Ammon's horn (tissue), 1 donor: ENCODE measurements around the gene BSPRY.
"Not testable (repeated sequence)": the region's sequence is repeated elsewhere in the genome, so short reads cannot be mapped to it uniquely, and the experiment has no call there.

Experiments
- DNase-seq: peaks from one replicate; pipeline ENCODE4 v3.0.0-alpha.2; 2016; ENCODE audit warnings: low spot score

The BSPRY gene

DNA sequence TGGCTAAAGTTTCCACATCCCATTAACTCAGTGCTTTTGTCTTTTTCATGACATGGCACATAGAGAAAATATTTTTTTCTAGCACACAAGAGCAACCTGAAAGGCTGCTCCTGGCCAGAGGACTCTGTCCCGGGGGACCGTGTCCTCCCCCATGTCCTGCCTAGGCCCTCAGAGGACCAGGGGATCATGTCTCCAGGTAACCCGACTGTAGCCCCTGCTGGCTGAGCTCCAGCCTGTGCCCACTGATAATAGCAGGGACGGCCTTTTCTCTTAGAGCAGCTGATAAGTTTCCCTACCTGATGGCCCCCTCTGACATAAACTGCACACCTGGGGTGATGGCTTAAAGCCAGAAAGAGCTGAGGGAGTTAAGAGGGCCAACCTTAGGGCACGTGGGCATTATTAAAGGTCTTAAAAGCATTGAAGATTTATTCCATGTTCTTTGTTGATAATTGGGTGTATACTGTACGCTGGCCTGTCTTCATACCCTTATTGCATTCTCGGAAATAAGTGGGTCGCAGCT lies 21.5 kb downstream of the BSPRY start:
- no peak for DNase-seq

DNA sequence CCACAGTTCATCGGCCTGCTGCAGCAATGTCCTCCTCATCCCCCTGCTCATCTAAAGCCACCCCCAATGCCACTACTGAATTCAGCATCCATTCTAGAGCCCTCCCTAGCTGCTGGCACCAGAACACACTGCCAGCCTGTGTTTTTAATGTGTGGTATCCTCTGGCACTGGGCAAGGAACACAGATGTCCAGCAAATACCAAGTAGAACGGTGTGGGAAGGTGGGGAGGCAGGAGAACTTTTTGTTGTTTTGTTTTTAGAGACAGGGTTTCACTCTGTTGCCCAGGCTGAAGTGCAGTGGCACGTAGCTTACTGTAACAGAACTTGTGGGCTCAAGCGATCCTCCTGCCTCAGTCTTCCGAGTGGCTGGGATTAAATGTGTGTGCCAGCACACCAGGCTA lies 22.7 kb downstream of the BSPRY start:
- no peak for DNase-seq

DNA sequence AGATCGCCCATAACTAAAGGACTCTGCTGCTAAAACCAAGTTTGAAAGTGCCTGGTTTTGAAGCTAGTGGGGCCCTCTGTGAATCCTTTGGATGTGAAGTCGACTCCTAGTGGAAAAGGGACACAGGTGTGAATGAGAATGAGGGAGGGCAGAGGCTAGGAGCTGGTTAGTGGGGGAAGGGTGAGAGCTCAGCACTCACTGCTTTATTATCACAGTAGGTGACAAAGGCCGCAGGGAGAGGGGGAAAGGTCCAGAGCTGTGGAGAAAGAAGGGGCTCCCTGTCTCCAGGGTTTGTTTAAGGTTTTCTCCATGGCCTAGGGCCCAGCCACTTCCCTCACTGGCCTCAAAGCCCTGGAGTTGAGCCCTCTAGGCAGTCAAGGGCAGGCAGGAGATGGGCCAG lies 23.9 kb downstream of the BSPRY start:
- no peak for DNase-seq

DNA sequence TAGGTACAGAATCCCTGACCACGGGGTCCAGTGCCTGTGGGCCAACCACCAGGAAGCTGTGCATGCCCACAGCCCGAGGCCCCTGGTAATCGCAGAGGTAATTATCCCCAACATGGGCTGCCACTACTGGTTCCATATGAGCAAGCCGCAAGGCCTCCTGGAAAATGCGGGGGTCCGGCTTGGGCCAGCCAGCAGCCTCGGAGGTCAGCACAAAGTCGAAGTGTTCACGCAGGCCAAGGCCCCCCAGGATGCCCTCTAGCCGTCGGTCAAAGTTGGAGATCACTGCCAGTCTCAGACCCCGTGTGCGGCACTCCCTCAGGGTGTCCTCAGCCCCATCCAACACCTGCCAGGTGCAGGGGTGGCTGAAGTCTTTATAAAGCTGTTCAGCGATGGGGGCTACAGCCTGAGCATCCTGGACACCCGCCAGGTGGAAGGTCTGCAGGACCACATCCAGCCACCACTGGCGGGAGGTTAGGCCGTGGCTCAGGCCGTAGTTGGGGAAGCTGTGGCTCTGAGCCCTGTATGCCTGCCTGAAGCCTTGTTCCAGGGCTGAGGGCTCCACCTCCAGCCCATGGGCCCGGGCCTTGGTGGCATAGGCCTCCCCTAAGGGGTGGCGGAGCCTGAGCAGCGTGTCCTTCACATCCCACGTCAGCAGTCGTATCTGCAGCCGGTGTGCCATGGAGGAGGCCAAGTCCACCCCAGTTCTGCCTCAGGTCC lies 24.5 kb downstream of the BSPRY start:
- DNase-seq = no peak

DNA sequence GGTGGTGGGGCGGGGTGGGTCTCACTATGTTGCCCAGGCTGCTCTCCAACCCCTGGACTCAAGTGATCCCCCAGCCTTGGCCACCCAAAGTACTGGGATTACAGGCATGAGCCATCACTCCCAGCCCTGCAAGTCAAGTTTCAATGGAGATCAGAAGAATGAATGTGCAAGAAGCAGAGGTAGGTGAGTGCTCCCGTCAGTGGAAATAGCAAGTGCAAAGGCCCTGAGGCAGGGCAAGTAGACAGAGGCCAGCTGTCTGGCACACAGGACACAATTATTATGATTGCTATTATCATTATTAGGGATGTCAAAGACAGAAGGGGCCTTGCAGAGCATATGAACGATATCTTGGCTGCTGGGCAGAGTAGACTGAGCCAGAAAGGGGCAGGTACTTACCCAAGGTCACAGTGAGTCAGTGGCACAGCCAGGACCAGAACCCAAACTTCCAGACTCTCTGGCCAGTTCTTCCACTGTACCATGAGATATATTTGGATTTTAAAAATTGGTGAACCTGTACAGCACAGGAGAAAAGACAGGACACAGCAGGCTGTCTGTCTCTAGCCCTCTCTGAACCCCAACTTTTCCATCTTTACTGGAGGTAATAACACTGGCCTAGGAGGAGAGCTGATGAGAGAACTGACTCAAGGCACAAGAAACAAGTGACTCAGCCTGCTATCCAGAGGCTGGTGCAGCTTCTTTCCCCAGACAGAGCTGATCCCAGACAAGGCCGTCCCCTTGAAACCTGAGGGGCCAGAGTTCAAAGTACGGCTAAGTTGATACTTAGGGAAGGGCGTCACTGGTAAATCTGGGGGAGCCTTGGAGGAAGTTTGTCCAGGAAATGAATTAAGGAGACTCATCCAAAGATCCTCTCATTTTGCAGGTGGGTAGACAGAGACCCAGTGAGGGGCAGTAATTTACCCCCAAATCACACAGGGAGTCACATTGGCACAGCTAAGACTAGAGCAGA lies 26.0 kb downstream of the BSPRY start:
- no peak for DNase-seq

DNA sequence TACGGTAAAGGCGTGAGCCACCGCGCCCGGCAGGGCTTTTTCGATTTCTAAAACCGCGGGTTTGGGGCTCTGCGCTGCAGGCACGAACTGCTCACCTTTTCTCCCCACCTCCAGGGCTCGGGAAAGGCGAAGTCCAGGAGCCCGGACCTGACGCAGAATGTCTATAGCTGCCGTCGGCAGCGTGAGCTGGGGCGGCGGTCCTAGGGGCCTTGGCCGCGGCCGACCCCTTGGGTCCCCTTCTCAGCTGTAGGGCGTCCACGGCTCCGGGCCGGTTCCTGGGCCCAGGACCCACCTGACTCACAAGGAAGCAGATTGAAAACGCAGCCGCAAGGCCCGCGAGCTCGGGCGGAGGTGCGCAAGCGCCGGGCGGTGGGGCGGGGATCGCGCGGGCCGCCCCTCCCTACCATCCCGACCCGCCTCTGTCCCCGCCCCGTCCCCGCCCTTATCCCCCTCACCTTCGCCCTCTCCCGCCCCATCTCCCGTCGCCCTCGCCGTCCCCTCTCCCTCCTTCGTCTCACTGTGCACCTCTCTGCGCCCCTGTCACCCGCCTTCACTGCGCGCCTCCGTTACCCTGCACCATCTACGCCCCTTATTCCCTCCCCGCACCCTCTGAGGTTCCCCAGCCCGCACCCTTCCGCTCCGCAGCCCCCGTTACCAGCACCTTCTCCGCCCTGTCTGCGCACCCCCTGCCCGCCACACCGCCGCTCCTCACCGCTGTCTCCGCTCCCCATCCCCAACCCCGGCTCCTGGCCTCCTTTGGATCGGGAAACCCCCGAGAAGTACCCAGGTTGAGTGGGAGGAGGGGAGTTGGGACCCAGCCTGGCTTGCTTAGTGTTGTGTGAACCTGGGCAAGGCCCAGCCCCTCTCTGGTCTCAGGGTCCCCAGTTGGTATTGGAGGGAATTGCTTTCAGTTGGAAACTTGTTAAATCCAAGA lies 27.6 kb downstream of the BSPRY start, which contains the start of gene HDHD3:
TSS of gene HDHD3 (minus strand) at position 353 of the 934 bp plus-strand sequence. CDS start 2,632 bp downstream, outside the sequence.
- DNase-seq = peak; percentile 84

DNA sequence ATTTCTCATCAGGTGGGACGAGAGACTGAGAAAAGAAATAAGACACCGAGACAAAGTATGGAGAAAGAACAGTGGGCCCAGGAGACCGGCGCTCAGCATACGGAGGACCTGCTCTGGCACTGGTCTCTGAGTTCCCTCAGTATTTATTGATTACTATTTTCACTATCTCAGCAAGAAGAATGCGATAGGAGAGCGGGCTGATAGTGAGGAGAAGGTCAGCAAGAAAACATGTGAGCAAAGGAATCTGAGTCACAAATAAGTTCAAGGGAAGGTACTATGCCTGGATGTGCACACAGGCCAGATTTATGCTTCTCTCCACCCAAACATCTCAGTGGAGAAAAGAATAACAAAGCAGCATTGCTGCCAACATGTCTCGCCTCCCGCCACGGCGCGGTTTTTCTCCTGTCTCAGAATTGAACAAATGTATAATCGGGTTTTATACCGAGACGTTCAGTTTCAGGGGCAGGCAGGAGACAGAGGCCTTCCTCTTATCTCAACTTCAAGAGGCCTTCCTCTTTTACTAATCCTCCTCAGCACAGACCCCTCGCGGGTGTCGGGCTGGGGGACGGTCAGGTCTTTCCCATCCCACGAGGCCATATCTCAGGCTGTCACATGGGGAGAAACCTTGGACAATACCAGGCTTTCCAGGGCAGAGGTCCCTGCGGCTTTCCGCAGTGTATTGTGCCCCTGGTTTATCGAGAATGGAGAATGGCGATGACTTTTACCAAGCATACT lies 29.9 kb downstream of the BSPRY start:
- DNase-seq = not testable (repeated sequence)

DNA sequence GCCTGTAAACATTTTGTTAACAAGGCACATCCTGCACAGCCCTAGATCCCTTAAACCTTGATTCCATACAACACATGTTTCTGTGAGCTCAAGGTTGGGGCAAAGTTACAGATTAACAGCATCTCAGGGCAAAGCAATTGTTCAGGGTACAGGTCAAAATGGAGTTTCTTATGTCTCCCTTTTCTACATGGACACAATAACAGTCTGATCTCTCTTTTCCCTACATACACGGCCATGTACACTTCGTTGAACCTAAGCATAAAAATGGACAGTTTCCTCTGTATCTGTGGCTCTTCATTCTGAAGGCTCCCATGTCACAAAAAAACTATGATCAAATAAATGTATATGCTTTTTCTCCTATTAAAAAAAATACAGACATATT lies 30.5 kb downstream of the BSPRY start:
- not testable (repeated sequence) for DNase-seq

DNA sequence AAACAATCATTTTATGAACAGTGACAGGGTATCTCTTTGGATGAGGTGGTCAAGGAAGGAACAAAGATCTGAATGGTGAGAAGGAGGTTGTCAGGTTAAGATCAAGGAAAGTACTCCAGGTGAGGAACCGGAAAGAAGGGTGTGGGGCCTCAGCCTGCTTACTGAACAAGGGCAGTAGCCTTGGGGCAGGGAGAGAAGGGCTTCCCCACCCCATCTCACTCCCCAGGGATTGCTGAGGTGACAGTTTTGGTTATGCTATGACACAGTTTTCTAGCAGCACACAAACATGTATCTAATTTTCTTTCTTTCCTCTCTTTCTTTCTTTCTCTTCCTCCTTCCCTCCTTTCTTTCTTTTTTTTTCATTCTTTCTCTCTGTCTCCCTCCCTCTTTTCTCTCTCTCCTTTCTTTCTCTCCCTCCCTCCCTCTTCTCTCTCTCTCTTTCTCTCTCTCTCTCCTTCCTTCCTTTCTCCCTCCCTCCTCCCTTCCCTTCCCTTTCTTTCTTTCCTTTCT lies 31.6 kb downstream of the BSPRY start:
- DNase-seq = no peak

DNA sequence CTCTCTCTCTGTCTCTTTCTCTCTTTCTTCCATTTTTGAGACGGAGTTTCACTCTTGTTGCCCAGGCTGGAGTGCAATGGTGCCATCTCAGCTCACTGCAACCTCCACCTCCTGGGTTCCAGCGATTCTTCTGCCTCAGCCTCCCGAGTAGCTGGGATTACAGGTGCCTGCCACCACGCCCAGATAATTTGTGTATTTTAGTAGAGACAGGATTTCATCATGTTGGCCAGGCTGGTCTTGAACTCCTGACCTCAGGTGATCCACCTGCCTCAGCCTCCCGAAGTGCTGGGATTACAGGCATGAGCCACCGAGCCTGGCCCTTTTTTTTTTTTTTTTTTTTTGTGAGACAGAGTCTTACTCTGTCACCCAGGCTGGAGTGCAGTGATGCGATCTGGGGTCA lies 32.1 kb downstream of the BSPRY start:
- DNase-seq = not testable (repeated sequence)

DNA sequence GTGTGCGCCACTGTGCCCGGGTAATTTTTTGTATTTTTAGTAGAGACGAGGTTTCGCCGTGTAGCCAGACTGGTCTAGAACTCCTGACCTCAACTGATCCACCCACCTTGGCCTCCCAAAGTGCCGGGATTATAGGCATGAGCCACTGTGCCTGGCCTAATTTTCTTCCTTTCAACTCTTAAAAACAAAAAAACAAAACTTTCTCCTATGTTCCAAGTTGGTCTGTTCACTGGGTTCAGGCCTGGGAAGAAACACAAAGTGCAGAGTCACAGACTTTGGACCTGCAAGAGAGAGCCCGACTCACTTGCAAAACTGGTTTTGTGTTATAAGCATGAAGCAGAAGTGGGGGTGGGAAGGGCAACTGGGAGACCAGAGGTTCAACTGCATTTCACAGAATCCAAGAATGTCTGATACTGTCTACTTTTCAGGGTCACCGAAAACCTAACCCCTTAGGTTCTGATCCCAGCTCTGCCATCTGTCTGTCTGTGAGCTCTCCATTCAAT lies 32.6 kb downstream of the BSPRY start:
- DNase-seq = no peak

DNA sequence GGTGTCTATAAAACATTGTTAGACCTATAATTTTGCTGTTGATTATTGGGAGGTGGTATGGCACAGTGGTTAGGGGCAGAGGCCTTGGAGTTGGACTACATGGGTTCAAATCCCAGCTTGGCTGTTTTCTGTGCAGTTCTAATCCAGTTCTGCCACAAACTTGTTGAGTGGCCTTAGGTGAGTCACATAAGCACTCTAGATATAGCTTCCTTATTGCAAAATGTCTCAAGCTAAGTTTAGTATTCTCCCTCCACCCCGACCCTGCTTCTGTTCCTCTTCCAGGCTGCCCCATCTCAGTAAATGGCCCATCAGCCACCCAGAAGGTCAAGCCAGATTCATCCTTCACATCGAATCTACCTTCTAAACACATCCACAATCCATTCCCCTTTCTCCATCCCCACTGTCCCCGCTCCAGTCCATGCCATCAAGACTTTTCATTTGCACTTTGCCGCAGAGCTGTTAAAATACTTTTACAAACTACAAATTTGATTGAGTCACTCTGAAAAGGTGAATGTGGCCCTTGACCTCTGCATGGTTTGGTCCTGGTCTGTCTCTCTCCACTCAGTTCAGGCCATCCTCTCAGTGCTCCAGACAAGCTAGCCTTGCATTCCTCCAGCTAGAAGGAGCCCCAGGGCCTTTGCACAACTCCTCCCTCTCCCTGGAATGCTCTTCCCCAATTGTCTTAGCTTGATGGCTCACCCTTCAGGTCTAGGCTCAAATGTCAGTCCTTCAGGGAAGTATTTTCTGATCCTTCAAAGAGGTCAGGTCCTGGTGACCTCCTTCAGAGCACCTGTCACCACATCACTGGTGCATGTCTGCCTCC lies 37.4 kb downstream of the BSPRY start:
- DNase-seq = no peak

DNA sequence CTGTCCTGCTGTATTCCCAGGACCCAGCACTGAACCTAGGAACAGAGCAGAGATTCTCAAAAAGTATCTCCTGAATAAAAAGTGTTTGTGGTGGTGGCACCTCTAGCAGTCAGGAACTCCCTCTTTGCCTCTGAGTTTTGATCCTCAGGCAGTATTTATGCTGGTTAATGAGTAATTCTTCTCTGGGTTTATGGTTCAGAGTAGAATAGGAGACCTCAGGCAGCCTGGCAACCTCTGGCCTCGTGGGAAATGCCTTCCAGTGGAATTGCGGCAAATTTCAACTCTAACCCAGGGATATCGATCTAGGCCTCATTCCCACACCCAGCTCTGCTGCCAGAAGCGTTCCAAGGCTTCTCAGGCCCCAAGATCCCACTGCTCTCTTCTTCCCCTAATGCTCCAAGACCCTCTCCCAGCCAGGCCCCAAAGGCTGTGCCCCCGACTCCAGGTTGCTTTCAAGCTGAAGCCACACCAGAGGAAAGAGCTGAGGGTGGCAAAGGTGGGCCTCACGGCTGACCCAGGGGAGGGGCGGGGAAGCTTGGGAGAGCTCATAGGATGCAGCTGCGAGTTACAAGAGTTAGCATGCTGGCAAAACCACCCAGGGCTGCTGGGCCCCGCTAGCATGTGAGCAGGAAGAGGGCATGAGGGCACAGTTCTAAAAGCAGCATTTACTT lies 38.4 kb downstream of the BSPRY start:
- no peak for DNase-seq

DNA sequence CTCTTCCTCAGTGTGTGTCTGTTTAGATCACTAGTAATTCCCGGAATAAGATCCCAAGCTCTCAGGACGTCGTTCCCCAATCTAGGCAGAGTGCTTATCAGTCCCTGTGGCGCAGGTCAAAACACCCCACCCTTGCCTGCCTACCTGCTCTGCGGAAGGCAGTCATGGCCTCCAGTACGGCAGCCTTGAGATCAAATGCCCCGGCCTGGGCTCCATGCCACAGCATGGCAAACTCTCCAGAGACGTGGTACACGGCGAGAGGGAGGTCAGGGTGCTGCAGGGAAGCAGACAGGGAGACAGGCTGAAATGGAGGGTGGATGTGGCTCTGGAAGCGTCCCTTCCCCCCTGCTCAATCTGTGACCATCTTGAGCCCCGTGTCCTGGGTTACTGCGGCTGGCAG lies 39.5 kb downstream of the BSPRY start:
- DNase-seq = no peak

DNA sequence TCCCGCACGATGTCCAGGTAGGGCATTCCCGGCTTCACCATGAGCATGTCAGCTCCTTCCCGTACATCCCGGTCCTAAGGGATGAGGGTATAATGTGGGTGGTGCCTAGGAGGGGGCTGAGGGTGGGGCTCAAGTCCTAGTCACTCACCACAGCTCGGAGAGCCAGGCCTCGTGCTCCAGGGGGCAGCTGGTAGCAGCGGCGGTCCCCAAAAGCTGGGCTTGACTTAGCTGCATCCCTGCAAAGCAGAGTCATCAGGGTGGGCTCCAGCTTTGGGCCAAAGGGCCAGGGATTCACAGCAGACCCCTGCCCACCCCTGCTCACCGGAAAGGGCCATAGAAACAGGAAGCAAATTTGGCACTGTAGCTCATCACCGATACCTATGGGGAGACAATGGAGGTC lies 40.1 kb downstream of the BSPRY start:
- DNase-seq = no peak

DNA sequence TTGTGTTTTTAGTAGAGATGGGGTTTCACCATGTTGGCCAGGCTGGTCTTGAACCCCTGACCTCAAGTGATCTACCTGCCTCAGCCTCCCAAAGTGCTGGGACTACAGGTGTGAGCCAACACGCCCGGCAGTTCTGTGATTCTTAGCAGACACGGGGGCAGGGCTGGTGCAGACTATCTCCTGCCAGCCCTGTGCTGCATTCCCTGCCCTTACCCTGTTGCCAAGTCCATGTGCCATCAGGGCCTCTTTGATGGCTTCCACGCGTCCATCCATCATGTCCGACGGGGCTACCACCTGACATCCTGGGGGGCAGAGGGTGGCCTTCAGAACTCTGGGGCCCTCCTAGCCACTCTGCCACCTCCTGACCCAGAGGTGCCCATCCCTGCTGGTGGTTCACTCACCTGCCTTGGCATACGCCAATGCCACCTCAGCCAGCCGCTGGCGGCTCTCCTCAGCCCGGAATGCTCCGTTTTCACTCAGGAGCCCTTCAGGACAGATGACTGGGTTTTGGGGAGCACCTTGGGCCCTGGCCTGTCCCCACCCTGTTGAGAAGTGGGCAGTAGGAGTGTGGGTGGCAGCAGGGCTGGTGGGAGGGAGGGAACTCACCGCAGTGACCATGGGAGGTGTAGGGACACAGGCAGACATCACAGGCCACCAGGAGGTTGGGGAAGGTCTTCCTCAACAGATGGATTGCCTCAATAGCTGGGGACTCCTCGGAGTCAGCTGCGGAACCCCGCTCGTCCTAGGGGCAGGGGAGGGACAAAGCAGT lies 41.0 kb downstream of the BSPRY start:
- no peak for DNase-seq

DNA sequence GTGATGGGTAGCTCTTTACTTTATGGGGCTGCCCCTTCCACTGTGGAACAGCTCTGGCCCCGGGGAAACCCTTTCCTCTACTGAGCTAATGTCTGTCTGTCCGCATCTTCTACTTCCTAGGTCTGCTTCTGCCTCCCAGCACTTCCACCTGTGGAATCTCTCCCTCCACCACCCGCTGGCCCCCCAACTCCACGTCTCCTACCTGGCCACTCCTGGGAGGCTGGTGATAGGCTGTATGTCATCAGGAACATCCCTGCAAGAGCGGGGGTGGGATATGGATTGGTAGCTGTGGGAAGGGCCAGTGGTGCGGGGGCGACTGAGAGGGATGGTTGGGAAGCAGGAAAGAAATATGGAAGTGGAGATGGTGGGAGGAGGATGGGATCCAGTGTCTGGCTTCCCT lies 42.6 kb downstream of the BSPRY start:
- DNase-seq = no peak

DNA sequence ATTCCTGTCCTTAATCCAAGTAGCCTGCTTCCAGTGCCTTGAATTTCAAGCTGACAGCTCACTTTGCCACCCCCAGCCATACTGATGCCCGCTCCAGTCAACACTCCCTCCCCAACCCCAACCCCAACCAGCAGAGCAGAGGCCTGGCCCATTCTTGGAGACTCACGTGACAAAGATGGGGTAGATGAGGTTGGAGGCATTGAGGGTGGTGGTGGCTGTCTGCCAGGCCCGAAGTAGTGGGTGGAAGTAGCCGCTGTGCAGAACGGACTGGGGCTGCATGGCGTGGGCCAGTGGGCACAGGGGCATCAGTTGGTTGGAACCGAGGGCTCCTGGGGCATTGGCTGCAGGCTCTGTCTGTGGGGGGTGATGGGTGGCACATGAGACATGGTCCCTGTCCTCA lies 43.9 kb downstream of the BSPRY start:
- peak; percentile 53 for DNase-seq
